ENCODE results near the gene ABCC8.

Gene ABCC8

GRCh38 chr11:17401841-17402240 is 74.8 kb downstream of the ABCC8 start:
- DNase-seq, result no peak

- no peak for DNase-seq
Observed at GRCh38 chr11:17401316-17401715, 75.3 kb downstream of the ABCC8 start.

GRCh38 chr11:17400048-17400775 is 76.4 kb downstream of the ABCC8 start:
- DNase-seq, result no peak

GRCh38 chr11:17399236-17399635 is 77.4 kb downstream of the ABCC8 start:
- no peak for DNase-seq

- no peak for DNase-seq
Observed at GRCh38 chr11:17397311-17398002, 79.2 kb downstream of the ABCC8 start.

- DNase-seq, result no peak
Observed at GRCh38 chr11:17396598-17397310, 79.9 kb downstream of the ABCC8 start.

- DNase-seq, result no peak
Observed at GRCh38 chr11:17395978-17396377, 80.7 kb downstream of the ABCC8 start.

- DNase-seq, result no peak
Observed at GRCh38 chr11:17395554-17395961, 81.1 kb downstream of the ABCC8 start.

GRCh38 chr11:17394743-17395390 is 81.8 kb downstream of the ABCC8 start:
- no peak for DNase-seq

- no peak for DNase-seq
Observed at GRCh38 chr11:17393472-17393871, 83.2 kb downstream of the ABCC8 start.

GRCh38 chr11:17392872-17393271 is 83.8 kb downstream of the ABCC8 start:
- no peak for DNase-seq

GRCh38 chr11:17391493-17392355 is 84.9 kb downstream of the ABCC8 start:
- no peak for DNase-seq

- no peak for DNase-seq
Observed at GRCh38 chr11:17389957-17390649, 86.5 kb downstream of the ABCC8 start.

- DNase-seq, result peak; percentile 58
Observed at GRCh38 chr11:17389211-17389956, 87.3 kb downstream of the ABCC8 start.

GRCh38 chr11:17388609-17389210 is 87.9 kb downstream of the ABCC8 start, which contains the start of gene KCNJ11:
Gene KCNJ11, minus strand, starts transcription at chr11:17388659. Its CDS starts 568 bp downstream, at chr11:17388091.
- DNase-seq, result no peak

GRCh38 chr11:17387811-17388210 is 88.8 kb downstream of the ABCC8 start:
- no peak for DNase-seq

- DNase-seq, result no peak
Observed at GRCh38 chr11:17387254-17387653, 89.4 kb downstream of the ABCC8 start.

GRCh38 chr11:17386331-17387084 is 90.1 kb downstream of the ABCC8 start:
- peak; percentile 52 for DNase-seq

- no peak for DNase-seq
Observed at GRCh38 chr11:17385926-17386325, 90.7 kb downstream of the ABCC8 start.

- no peak for DNase-seq
Observed at GRCh38 chr11:17385492-17385891, 91.2 kb downstream of the ABCC8 start.
